Fibroblast of the conjunctiva (primary cell): ENCODE data around the gene USP28.

Experiments used
- DNase-seq: peaks from one replicate; pipeline ENCODE4 v3.0.0-alpha.2; 2010; ENCODE audit warnings: low read depth

Gene USP28

DNA sequence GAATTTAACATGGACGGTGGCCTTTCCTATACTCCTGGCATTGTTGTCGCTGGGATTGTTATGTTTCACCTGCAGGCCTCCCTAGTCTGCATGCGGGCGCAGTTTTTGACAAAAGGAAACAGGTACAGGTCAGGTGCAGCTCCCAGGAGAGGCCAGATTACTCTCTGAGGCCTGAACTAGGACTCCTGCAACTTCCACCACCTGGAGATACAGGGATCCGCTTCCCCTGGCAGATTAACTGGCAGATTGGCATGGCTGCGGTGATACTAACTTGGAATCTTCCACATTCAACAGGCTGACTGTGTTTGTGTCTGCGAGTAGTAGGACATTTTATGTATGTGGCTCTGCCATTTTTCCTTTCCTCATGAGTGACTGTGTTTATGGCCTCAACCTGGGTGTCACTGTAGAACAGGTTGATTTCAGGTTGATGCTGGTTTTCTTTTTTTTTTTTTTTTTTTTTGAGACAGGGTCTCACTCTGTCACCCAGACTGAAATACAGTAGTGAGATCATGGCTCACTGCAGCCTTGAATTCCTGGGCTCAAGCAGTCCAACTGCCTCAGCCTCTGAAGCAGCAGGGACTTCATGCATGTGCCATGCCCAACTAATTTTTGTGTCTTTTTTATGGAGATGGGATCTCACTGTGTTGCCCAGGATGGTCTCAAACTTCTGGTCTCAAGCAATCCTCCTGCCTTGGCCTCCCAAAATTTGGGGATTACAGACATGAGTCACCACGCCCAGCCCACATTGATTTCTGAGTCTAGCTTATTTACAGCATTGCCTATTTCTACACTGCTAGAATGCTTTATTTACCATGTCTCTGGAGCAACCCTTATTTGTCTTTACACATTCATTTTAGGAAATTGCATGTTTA lies 1.7 kb upstream of the USP28 start:
- DNase-seq = no peak

DNA sequence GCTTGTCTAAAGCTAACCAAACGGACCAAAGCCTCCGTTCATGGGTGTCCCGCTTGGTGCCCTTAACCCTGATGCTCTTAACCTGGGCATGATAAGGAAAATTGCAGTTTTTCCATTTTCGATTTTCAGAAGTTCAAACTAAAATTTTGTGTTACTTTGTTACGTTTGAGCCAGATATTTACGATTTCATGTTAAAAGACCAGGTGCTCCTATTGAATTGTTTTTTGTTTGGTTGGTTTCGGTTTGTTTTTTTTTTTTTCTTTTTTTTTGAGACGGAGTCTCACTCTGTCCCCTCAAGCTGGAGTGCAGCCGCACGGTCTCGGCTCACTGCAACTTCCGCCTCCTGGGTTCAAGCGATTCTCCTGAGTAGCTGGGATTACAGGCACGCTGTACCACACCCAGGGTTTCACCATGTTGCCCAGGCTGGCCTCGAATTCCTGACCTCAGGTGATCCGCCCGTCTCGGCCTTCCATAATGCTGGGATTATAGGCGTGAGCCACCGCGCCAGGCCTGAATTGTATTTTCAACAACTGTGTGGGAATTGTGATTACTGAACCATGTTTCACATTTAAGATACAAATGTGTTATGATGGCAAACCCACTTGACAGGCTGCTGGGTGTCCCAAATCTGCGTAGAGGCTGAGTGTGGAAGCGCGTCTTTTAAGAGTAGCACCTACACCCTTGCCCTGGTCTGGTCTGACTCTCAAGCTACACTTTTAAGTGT lies 864 bp upstream of the USP28 start:
- DNase-seq = no peak

DNA sequence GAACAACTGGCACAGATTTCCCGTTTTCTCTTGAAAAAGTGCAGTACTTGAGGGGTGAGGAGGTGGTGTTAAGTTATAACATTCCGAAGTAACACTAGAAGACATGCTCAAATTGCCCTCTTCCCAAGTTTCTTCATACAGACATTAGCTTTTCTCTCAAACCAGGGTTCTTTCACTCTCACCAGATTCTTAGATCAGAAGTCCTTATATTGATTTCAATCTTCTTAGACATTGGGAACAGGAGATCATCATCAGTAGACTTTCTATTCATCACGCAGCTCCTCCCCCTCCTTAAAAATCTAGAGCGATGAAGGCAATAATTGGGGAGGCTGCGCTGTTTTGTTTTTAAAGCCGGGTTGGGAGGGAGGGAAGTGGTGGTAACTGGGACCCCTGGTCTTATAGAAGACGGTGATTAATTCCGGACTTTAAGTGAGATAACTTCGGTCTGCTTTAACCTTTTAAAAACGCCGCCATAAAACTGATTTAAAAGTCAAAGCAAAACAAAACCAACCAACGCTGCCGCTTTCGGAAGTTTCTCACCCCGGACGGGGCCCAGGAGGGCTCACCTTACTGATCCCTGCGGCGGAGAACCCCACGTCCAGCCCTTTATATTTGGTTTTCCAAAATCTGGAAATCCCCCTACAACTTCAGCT lies 665 bp downstream of the USP28 start:
- DNase-seq = no peak

DNA sequence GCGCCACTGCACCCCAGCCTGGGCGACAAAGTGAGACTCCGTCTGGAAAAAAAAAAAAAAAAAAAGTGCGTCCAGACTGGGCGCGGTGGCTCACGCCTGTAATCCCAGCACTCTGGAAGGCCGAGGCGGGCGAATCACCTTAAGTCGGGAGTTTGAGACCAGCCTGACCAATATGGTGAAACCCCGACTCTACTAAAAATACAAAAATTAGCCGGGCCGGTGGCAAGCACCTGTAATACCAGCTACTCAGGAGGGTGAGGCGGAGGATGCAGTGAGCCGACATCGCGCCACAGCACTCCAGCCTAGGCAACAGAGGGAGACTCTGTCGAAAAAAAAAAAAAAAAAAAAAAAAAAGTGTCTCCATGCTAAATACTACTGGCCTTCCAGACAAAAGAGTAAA lies 1.3 kb downstream of the USP28 start:
- DNase-seq = no peak

DNA sequence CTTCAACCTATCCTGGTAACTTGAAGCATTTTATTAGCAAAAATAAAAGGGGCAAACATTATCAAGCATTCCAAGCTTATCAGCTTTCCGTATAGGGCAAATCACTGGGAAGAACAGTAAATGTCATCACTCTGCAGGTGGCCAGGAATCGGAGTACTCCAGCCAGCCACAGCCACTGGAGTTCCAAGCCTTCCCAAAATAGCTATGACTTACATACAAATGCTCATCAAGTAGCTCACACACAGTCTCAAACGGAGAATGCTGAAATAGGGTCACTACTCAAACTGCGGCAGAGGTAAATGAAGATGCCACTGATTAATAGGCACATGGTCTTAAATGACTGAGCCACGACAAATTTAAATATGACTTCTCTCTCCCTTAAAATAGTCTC lies 2.1 kb downstream of the USP28 start:
- DNase-seq = no peak

DNA sequence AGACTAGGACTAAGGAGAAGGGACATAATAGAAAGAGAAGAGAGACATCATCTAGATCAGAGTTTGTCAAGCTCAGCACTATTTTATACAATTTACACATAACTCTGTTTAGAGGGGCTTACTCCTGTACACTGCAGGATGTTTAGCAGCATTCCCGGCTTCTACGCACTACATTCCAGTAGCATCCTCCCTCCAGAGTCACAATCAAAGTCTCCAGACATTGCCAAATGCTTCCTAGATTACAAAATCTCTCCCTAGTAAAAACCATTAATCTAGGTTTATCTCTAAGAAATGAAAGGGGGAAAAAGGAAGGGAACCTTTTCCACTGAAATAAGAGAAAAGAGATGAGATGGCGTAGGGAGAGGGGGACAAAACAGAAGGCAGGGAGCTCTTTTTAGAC lies 4.0 kb downstream of the USP28 start:
- no peak for DNase-seq

DNA sequence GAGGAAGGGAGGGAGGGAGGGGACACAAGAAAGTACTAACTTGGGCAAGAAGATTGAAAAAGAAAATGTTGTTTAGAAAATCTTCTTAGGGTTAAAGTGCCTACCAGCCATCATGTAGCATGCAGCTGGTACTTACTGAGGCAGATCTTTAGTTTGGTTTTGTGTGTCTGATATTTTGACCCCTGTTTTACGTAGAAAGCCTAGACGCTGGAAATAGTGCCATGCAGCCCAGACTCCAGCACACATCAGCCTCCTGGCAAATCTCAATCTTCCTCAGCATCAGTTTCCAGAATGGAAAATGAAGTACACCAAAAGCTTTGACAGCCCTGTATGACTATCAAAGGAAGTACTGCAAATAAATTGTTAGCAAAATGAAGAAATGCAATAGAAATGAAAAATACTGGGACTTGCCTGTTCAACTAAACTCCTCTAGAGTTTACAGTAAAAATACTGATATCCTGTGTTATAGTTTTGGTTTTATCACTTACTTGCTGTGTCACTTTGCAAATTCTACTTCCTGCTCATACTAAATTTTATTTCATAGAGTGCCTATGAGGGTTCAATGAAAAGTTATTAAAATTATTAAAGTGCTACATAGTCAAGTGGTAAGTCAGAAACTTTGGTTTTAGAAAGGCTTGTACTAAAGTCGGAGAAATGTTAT lies 7.4 kb downstream of the USP28 start:
- DNase-seq = no peak

DNA sequence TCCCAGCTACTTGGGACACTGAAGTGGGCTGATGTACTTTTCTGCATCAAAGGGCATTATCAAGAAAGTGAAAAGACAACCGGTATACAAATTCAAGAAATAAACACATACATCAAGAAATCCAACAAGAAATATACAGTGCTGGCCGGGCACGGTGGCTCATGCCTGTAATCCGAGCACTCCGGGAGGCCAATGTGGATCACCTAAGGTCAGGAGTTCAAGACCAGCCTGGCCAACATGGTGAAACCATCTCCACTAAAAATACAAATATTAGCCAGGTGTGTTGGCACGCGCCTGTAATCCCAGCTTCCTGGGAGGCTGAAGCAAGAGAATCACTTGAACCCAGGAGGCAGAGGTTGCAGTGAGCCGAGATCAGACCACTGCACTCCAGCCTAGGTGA lies 9.5 kb downstream of the USP28 start:
- no peak for DNase-seq

DNA sequence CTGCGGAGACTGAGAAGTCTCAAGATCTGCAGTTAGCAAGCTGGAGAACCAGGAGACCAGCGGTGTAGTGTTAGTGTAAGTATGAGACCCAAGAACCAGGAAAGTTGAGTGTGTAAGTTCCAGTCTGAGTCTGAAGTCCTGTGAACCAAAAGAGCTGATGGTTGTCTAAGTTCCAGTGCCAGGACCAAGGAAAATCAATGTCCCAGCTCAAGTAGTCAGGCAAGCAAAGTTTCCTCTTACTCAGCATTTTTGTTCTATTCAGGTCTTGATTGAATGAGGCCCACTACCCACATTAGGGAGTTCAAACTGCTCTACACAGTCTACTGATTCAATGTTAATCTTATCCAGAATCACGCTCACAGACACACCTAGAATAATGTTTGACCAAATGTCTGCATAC lies 11.0 kb downstream of the USP28 start:
- no peak for DNase-seq

DNA sequence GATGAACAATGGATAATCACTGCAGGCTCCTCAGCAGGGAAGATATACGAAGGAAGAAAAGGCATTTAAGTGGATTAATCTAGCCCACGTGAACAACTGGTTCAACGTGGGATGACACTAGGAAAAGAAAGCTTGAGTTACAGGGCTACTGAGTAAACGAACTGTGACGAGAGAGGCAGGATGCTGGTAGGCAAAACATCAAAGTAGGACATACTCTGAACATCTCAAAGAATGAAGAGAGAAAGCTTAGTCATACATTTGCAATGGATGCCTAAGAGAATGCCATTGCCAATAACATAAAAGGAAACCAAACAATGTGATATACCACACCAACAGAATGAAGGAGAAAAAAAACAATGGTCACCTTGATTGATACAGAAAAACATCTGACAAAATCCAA lies 12.9 kb downstream of the USP28 start:
- DNase-seq = no peak

DNA sequence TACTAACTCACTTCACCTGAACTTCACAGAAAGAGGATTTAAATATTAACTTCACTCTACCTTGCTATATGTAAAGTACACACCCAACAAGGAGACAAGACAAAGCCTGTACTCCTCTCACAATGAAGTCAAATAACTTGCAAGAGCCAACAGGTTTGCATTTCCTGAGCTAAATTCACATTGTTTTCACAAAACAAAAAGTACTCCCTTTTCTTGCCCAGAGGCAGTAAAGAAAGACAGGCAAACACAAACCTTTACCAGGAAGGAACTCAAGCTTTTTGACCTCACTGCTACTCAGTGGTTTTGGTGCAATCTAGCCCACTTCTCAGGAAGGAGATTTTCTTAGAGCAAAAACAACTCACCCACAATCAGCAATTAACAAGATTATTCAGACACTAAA lies 15.7 kb downstream of the USP28 start:
- DNase-seq = no peak

DNA sequence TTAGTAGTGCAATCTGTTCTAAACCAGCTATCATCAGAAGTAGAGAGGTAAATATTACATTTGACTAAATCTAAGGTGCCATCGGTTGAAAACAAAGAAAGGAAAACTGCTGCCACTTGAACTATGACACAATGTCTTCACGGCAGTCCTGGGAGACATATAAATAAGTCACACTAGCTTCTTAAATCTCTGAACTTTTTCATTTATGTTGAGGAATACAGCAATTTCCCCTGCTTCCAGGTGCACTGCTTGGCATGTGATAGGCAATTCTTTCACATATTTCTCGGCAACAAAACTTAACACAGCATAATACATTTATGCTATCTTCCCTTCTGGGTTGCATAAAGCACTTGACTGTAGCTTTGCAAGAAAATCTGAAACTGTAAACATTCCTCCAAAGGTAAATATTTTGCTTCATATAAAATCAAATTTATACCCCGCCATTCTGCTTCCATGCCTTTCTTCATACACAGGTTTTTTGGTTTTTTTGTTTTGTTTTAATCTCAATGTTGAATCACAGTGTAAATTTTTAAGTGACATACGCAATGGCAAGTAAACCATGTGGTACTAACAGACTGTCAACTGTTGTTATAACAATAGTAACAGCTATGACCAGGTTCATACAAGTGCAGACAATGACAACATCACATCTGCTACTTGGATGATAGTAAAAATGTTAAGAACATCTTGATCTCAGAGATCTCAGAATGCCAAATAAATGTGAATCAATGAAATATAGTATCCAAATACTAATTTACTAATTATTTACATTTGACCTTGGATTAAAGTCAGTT lies 18.2 kb downstream of the USP28 start:
- no peak for DNase-seq

DNA sequence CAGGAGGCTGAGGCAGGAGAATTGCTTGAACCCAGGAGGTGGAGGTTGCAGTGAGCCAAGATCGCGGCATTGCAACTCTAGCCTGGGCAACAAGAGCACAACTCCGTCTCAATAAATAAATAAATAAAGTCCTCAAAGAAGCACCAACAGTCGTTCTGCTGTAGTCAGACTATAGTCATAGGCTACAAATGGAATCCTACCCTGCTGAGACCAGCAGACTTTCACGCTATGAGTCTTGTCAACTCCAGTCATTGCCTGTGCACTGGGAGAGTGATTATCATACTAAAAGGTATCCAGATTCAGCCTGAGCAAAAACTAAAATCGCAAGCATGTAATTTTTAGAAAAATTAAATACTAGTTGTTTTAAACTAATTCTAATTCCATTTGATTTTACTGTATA lies 19.6 kb downstream of the USP28 start:
- DNase-seq = no peak

DNA sequence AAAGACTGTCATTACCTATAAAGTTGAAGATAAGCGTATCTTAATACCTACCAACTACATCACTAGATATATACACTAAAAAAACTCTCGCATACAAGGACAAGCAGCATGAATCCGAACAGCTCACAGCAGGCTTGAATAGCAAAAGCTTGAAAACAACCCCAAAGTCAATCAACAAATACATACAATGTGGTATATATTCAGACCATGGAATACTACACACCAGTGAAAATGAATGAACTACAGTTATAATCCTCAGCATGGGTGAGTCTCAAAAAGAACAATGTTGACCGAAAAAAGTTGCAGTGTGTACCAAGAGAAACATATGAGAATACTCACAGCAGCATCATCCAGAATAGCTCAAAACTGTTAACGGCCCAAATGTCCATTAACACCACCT lies 25.2 kb downstream of the USP28 start:
- DNase-seq = no peak

DNA sequence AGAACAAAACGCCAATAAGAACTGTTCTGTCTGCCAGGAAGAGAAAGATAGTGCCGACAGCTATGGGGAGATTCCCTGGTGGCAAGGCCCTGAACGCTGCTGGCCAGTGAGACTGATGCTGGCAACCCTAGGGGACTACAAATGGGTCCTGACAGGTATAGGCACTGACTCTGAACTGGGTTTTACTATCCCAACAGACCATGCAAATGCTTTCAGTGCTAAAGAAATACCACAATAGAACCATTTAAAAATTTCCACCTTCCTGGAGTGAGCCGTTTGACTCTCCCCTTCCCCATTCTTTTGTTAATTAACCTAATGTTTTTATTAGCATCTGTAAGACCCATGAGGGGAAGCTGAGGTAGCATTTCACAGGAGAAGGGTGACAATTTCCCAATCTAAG lies 25.7 kb downstream of the USP28 start:
- DNase-seq = no peak

DNA sequence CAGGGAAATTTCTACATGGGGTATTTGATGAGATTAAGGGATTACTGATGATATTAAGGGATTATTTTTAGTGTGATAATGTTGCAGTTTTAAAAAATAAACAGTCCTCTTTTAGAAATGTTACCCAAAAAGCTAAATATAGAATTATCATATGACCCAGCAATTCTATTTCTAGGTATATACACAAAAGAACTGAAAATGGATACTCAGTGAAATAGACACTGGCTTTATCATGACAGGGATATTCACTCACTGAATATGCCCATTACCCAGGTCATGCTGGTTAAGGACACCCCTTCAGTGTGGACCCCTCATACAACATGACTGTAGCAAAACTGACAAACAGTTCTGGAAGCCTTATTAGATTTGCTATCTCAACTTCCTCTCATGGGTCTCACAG lies 27.8 kb downstream of the USP28 start:
- no peak for DNase-seq

DNA sequence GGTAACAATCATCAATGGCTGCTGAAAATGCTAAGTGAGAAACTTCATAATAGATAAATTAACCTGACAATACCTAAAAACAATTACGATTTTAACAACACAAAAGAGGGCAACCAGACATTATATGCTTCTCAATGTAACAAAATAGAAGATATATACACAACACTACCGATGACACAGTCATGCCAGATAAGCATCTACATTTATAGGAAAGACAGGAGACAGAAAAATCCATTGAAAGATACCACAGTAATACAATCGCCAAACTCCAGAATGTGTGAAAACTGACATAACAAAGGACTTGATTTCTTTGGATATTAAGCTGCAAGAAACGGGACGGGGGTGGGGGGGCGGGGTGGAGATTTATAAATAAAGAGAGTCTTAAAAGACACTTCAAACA lies 28.3 kb downstream of the USP28 start:
- no peak for DNase-seq

DNA sequence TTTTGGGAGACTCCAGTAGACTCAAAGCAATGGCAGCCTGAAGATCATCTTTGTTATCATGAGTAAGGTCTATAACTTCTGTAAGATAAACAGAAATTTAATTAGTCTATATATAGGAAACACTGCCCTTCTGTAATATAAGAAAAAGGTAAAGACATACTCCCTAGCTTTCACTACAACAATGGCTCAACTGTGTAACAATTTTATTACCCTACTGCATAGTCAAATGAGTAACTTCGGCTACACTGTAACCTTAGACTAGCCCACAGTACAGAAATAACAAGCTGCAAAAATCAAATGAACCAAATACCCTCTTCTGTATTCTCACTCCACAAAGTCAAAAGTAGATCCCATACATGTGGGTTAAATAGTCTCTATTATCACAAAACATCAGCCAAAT lies 33.7 kb downstream of the USP28 start:
- DNase-seq = no peak

DNA sequence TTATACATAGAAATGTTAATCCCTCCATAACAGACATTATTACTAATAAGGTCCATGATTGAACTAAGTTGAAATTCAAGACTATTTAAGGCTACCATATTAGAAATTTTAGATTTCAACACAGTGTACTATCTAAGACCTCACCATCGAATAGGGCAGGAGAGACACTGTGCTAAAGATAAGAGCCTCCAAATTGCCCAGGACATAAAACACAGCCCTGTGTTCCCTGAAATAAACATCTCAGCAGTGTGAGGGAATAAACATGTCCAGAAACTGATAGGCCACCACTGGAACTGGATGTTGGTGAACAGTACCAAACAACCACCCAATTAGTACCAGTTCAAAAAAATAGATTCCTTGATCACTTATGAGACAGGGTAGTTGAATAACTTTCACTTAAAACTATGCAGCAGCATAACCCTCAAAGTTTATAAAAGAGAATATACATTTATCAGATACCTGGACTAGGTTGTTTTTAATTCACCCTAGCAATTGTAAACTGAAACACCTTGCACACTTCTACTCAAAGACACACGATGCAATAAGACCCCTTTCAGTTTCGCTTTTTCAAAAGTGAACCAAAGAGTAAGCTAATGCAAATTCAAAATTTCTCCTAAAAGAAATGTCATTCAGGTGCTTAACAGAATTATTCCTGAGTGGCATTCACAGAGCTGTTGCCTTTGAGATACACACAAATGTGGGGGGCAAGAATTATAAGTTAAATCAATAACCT lies 34.3 kb downstream of the USP28 start:
- DNase-seq = no peak

DNA sequence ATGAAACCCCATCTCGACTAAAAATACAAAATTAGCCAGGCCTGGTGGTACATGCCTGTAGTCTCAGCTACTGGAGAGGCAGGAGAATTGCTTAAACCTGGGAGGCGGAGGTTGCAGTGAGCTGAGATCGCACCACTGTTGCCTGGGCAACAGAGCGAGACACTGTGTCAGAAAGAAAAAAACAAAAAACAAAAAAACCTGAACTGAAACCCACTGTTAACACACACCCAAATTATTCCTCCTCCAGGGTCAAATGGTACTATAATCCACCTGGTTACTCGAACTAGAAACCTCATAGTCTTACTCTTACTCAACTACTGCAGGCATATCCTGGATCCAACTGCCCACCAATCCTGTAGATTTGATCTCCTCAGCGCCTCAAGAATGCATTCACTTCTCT lies 35.5 kb downstream of the USP28 start:
- no peak for DNase-seq

DNA sequence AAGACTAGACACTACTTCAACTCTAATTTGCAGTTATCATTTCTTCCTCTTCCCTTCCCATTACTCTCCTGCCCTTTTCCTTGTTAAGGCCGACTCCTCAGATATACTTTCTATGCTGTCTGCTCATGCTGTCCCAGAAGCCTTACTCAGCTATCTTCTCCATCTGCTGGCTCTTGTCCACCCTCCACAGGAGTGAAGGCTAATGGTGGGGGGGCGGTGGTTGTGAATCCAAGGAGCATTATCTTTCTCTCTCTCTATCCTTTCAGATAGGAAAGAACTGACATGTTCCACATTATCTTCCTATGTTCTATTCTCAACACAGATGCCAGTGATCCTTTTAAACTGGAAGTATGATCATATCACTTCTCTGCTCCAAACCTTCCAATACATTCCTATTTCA lies 37.4 kb downstream of the USP28 start:
- no peak for DNase-seq
